Spleen (tissue), 7 donors: ENCODE data around the gene ADNP2.

Source experiments
- CTCF ChIP-seq, 11 experiments: fragments of 200-600 bp in 7 of 11; fragments of 450-650 bp in 4 of 11; sonication (generic) in 4 of 11; IDR thresholded peaks in 8 of 11; conservative IDR thresholded peaks in 3 of 11; 1 replicate in 7 of 11; 2 replicates in 4 of 11; pipeline versions ENCODE4 v1.4.0 to v1.8.0; 2016 to 2021; ENCODE audit warnings: antibody characterized with exemption in 11 of 11, inconsistent platforms in 4 of 11, mild to moderate bottlenecking in 1 of 11
- POLR2A ChIP-seq, 3 donors: fragments of 450-650 bp; IDR thresholded peaks; one replicate each; pipeline ENCODE4 v1.5.1; 2017; ENCODE audit warnings: antibody characterized with exemption in 3 of 3, mild to moderate bottlenecking in 1 of 3
- POLR2AphosphoS5 ChIP-seq, 3 donors: sonication (generic); formaldehyde crosslinking; IDR thresholded peaks; one replicate each; pipeline ENCODE4 v1.5.1; 2017; ENCODE audit warnings: antibody characterized with exemption in 3 of 3
- donor health status: DM: no; HTN: no; CAD: no; lungs with moderate emphysema.
- donor health status: DM: no; HTN: no; CAD: no.
- donor health status: DM: no; HTN: no; CAD: no.

GRCh38 chr18:80067321-80067720 lies 41.7 kb upstream of the ADNP2 start:
- TF ChIP-seq CTCF (IDR thresholded peaks at IDR 0.05 in 8 of 11, conservative IDR thresholded peaks at IDR 0.05 in 3 of 11): no peak
- no peak for TF ChIP-seq POLR2A (IDR thresholded peaks at IDR 0.05)
- no peak for TF ChIP-seq POLR2AphosphoS5 (IDR thresholded peaks at IDR 0.05)
